Activated T-helper 1 cell treated with anti-CD3 and anti-CD28 coated beads, Interleukin-12 subunit alpha, Interleukin-12 subunit beta, Interleukin-2, Interleukin-4 antibody, amounts not matched to agents 30 ng/mL and 10 ng/mL and 1 ng/mL, durations not matched to agents 14 hours and 24 hours and 36 hours (primary cell): Measurements from ENCODE around the gene ADIPOQ. TPM values are rescaled to one million over a fixed set of nuclear protein-coding genes. Genes with fewer than 3 reads are reported as not detected.
A peak's percentile ranks its signal among the peaks of the same experiment; 100 is the strongest.
"Not testable (repeated sequence)": the region's sequence is repeated elsewhere in the genome, so short reads cannot be mapped to it uniquely, and the experiment has no call there.

ENCODE experiments used
- DNase-seq: peaks from one replicate; pipeline ENCODE4 v3.0.0; 2021; ENCODE audit warnings: low spot score
- H3K27ac Mint-ChIP-seq: one replicate; pipeline ENCODE4 v1.8.0; 2021; ENCODE audit warnings: mild to moderate bottlenecking, mixed read lengths
- H3K27me3 Mint-ChIP-seq: one replicate; pipeline ENCODE4 v1.8.0; 2022; ENCODE audit warnings: mild to moderate bottlenecking, moderate library complexity, mixed read lengths; ENCODE audit not compliant: insufficient read depth
- H3K36me3 Mint-ChIP-seq: one replicate; pipeline ENCODE4 v1.8.0; 2021; ENCODE audit warnings: low read depth, mixed read lengths
- H3K4me1 Mint-ChIP-seq: one replicate; pipeline ENCODE4 v1.8.0; 2021; ENCODE audit warnings: low read depth, mixed read lengths
- H3K4me3 Mint-ChIP-seq: one replicate; pipeline ENCODE4 v1.8.0; 2021; ENCODE audit warnings: mild to moderate bottlenecking, moderate library complexity, mixed read lengths
- H3K9me3 Mint-ChIP-seq: one replicate; pipeline ENCODE4 v1.8.0; 2021; ENCODE audit warnings: mixed read lengths
- intact Hi-C: fragments of 100-400 bp; cut with micrococcal nuclease; formaldehyde crosslinking; loops from one replicate; pipeline ENCODE4 v1.15.1; 2024
- total RNA-seq: library from RNA; stranded (reverse); gene quantifications from 2 replicates; pipeline ENCODE4 v1.2.3, GENCODE V29; 2022

Gene ADIPOQ
- total RNA-seq, 1 donor from 2014 or later, result not detected

- H3K36me3 Mint-ChIP-seq, H3K9me3 Mint-ChIP-seq, H3K4me3 Mint-ChIP-seq, DNase-seq, H3K27me3 Mint-ChIP-seq, H3K27ac Mint-ChIP-seq, intact Hi-C loops: not testable (repeated sequence)
- peaks cover 34% of the 10 kb centered on the region for H3K4me1 Mint-ChIP-seq
Observed at GRCh38 chr3:186865215-186865853, 22.8 kb downstream of the ADIPOQ start.

GRCh38 chr3:186866095-186866494 lies 23.6 kb downstream of the ADIPOQ start:
- H3K36me3 Mint-ChIP-seq, H3K9me3 Mint-ChIP-seq, H3K27me3 Mint-ChIP-seq, DNase-seq, H3K4me3 Mint-ChIP-seq, intact Hi-C loops, H3K27ac Mint-ChIP-seq: not testable (repeated sequence)
- peaks cover 35% of the 10 kb centered on the region for H3K4me1 Mint-ChIP-seq

- DNase-seq, result no peak
- intact Hi-C loops, result no loop called here
Observed at GRCh38 chr3:186869253-186870100, 27.0 kb downstream of the ADIPOQ start.

GRCh38 chr3:186870421-186871201 lies 28.1 kb downstream of the ADIPOQ start:
- peak overlapping the region; percentile 82 for H3K27ac Mint-ChIP-seq
- intact Hi-C loops, result no loop called here
- H3K36me3 Mint-ChIP-seq, result peaks cover 14% of the 10 kb centered on the region
- peaks cover 34% of the 10 kb centered on the region for H3K4me1 Mint-ChIP-seq
- H3K27me3 Mint-ChIP-seq, result no peaks in the 10 kb centered on the region
- peaks cover 8% of the 10 kb centered on the region for H3K9me3 Mint-ChIP-seq
- no peak for DNase-seq
- H3K4me3 Mint-ChIP-seq, result peak overlapping the region; percentile 19

More at GRCh38 chr3:186869253-186870100, 27.0 kb downstream of the ADIPOQ start:
- Mint-ChIP-seq H3K4me3 (no peak overlapping the region), H3K27ac (peak overlapping the region; percentile 73), H3K4me1 (peaks cover 34% of the 10 kb centered on the region), H3K36me3 (peaks cover 14% of the 10 kb centered on the region), H3K9me3 (peaks cover 8% of the 10 kb centered on the region), H3K27me3 (no peaks in the 10 kb centered on the region)

DNA sequence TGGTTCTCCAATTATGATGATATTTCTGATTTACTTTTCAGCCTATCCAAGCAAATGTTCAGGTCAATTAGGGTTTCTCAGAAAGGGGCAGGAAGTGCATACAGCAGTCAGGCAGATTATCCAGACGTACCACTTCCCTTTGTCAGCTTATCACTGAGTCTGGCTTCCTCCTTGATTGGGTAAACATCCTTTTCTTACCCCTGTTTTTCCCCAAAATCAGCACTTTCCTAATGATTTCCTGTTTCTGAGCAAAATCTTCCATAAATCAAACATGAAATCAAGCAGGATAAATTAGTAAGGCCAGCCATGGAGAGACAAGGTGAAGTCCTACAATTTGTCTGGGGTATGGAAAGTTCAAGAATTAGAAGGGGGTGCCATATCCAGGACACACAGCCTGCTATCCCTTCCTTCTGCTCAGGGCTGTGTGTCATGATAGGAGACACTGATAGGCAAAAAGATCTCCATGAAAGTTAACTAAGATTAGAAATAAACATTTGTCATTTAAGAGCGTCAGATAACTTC lies 29.0 kb downstream of the ADIPOQ start:
- H3K4me3 Mint-ChIP-seq, result peak overlapping the region; percentile 19
- intact Hi-C loops, result no loop called here
- peaks cover 34% of the 10 kb centered on the region for H3K4me1 Mint-ChIP-seq
- peak overlapping the region; percentile 82 for H3K27ac Mint-ChIP-seq
- DNase-seq, result no peak
- H3K9me3 Mint-ChIP-seq, result peaks cover 9% of the 10 kb centered on the region
- peaks cover 14% of the 10 kb centered on the region for H3K36me3 Mint-ChIP-seq
- H3K27me3 Mint-ChIP-seq, result no peaks in the 10 kb centered on the region

- intact Hi-C loops, H3K27me3 Mint-ChIP-seq, DNase-seq, H3K27ac Mint-ChIP-seq, H3K4me3 Mint-ChIP-seq: not testable (repeated sequence)
- Mint-ChIP-seq H3K9me3 (peaks cover 19% of the 10 kb centered on the region), H3K36me3 (peaks cover 14% of the 10 kb centered on the region), H3K4me1 (peaks cover 34% of the 10 kb centered on the region)
Observed at GRCh38 chr3:186873796-186874195, 31.3 kb downstream of the ADIPOQ start.

DNA sequence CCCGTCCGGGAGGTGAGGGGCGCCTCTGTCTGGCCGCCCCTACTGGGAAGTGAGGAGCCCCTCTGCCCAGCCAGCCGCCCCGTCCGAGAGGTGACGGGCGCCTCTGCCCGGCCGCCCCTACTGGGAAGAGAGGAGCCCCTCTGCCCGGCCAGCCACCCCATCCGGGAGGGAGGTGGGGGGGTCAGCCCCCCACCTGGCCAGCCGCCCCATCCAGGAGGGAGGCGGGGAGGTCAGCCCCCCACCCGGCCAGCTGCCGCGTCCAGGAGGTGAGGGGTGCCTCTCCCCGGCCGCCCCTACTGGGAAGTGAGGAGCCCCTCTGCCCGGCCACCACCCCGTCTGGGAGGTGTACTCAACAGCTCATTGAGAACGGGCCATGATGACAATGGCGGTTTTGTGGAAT lies 31.7 kb downstream of the ADIPOQ start:
- peaks cover 11% of the 10 kb centered on the region for H3K36me3 Mint-ChIP-seq
- peaks cover 34% of the 10 kb centered on the region for H3K4me1 Mint-ChIP-seq
- intact Hi-C loops, H3K4me3 Mint-ChIP-seq, DNase-seq, H3K27ac Mint-ChIP-seq, H3K27me3 Mint-ChIP-seq: not testable (repeated sequence)
- H3K9me3 Mint-ChIP-seq, result peaks cover 16% of the 10 kb centered on the region

DNA sequence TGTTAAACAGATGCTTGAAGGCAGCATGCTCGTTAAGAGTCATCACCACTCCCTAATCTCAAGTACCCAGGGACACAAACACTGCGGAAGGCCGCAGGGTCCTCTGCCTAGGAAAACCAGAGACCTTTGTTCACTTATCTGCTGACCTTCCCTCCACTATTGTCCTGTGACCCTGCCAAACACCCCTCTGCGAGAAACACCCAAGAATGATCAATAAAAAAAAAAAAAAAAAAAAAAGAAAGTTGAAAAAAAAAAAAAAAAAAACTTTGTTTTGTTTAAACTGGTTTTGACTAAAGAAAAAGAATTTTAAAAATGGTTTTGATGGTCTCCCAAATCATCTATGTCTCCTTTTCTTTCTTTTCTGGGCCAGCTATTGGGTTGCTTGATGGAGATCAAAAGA lies 32.3 kb downstream of the ADIPOQ start:
- H3K4me3 Mint-ChIP-seq, DNase-seq, intact Hi-C loops, H3K27ac Mint-ChIP-seq, H3K27me3 Mint-ChIP-seq: not testable (repeated sequence)
- peaks cover 10% of the 10 kb centered on the region for H3K36me3 Mint-ChIP-seq
- peaks cover 34% of the 10 kb centered on the region for H3K4me1 Mint-ChIP-seq
- H3K9me3 Mint-ChIP-seq, result peaks cover 15% of the 10 kb centered on the region

DNA sequence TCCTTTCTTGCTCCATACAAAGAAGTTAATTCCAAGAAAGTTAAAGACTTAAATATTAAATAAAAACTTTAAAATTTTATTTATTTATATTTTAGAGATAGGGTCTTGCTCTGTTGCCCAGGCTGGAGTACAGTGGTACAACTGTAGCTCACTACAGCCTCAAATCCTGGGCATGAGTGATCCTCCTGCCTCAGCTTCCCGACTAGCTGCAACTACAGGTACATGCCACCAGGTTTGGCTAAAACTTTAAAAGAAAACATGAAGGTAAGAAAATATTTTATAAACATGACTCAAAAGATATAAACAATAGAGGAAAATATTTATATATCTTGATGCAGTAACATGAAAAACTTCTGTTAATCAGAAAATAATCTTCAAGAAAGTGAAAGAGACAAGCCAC lies 33.2 kb downstream of the ADIPOQ start:
- no peak for DNase-seq
- Mint-ChIP-seq H3K4me3 (no peak overlapping the region), H3K36me3 (peaks cover 10% of the 10 kb centered on the region), H3K27me3 (no peaks in the 10 kb centered on the region), H3K4me1 (peaks cover 36% of the 10 kb centered on the region), H3K27ac (no peak overlapping the region), H3K9me3 (peaks cover 15% of the 10 kb centered on the region)
- intact Hi-C loops, result no loop called here

- H3K36me3 Mint-ChIP-seq, result peaks cover 3% of the 10 kb centered on the region
- H3K4me1 Mint-ChIP-seq, result peaks cover 45% of the 10 kb centered on the region
- intact Hi-C loops, result loop anchor here (1.0 to 10.0 kb wide), 5 partner anchors 30 to 1873 kb away; partner anchors contain the start of gene RPL39L
- H3K9me3 Mint-ChIP-seq, result peaks cover 11% of the 10 kb centered on the region
- peak overlapping the region; percentile 89 for H3K27ac Mint-ChIP-seq
- H3K4me3 Mint-ChIP-seq, result peak overlapping the region; percentile 61
- no peak for DNase-seq
- no peaks in the 10 kb centered on the region for H3K27me3 Mint-ChIP-seq
Observed at GRCh38 chr3:186879781-186880180, 37.3 kb downstream of the ADIPOQ start.

GRCh38 chr3:186880406-186880805 lies 37.9 kb downstream of the ADIPOQ start:
- Mint-ChIP-seq H3K27me3 (no peaks in the 10 kb centered on the region), H3K27ac (peak overlapping the region; percentile 89), H3K4me1 (peaks cover 46% of the 10 kb centered on the region), H3K36me3 (peaks cover 3% of the 10 kb centered on the region), H3K9me3 (peaks cover 11% of the 10 kb centered on the region), H3K4me3 (peak overlapping the region; percentile 56)
- DNase-seq, result no peak
- intact Hi-C loops, result loop anchor here (1.0 to 10.0 kb wide), 5 partner anchors 31 to 1872 kb away; partner anchors contain the start of gene RPL39L

- Mint-ChIP-seq H3K27me3 (no peaks in the 10 kb centered on the region), H3K4me3 (peak overlapping the region; percentile 29), H3K36me3 (peaks cover 3% of the 10 kb centered on the region), H3K27ac (peak overlapping the region; percentile 80), H3K4me1 (peaks cover 58% of the 10 kb centered on the region), H3K9me3 (peaks cover 3% of the 10 kb centered on the region)
- intact Hi-C loops, result loop anchor here (1.0 to 10.0 kb wide), 12 partner anchors 27 to 1870 kb away; no protein-coding TSS in a partner anchor
- no peak for DNase-seq
Observed at GRCh38 chr3:186882150-186882524, 39.6 kb downstream of the ADIPOQ start.
